RKO (cell line): ENCODE data around the gene CPLX1.
"Not testable (repeated sequence)": the region's sequence is repeated elsewhere in the genome, so short reads cannot be mapped to it uniquely, and the experiment has no call there.

Experiments used
- DNase-seq: peaks from one replicate; pipeline ENCODE4 v3.0.0-alpha.2; 2016; ENCODE audit warnings: low spot score

CPLX1 gene

GRCh38 chr4:791898-792625 is 33.9 kb downstream of the CPLX1 start:
- DNase-seq = no peak

GRCh38 chr4:791252-791897 is 34.6 kb downstream of the CPLX1 start:
- no peak for DNase-seq

- DNase-seq = no peak
Measured at GRCh38 chr4:790466-790820, 35.5 kb downstream of the CPLX1 start.

- no peak for DNase-seq
Measured at GRCh38 chr4:789571-790465, 36.1 kb downstream of the CPLX1 start.

GRCh38 chr4:788636-789297 is 37.2 kb downstream of the CPLX1 start:
- DNase-seq = no peak

GRCh38 chr4:788006-788635 is 37.8 kb downstream of the CPLX1 start:
- DNase-seq = no peak

- no peak for DNase-seq
Measured at GRCh38 chr4:787561-787981, 38.4 kb downstream of the CPLX1 start.

- no peak for DNase-seq
Measured at GRCh38 chr4:786861-787300, 39.0 kb downstream of the CPLX1 start.

GRCh38 chr4:786074-786741 is 39.7 kb downstream of the CPLX1 start:
- no peak for DNase-seq

GRCh38 chr4:785332-786073 is 40.4 kb downstream of the CPLX1 start:
- DNase-seq = no peak

GRCh38 chr4:784401-785331 is 41.3 kb downstream of the CPLX1 start:
- DNase-seq = no peak

- peak; percentile 97 for DNase-seq
Measured at GRCh38 chr4:781493-782216, 44.3 kb downstream of the CPLX1 start.

- DNase-seq = peak; percentile 19
Measured at GRCh38 chr4:780716-781492, 45.0 kb downstream of the CPLX1 start.

- DNase-seq = not testable (repeated sequence)
Measured at GRCh38 chr4:780255-780654, 45.7 kb downstream of the CPLX1 start.

GRCh38 chr4:779555-779954 is 46.4 kb downstream of the CPLX1 start:
- no peak for DNase-seq

GRCh38 chr4:777520-778262 is 48.2 kb downstream of the CPLX1 start:
- DNase-seq = no peak
